HTR-8/SVneo (cell line): ENCODE data around the gene SERINC2.

Experiments
- DNase-seq: peaks from one replicate; pipeline ENCODE4 v3.0.0; 2011; ENCODE audit warnings: low spot score, mixed read lengths; ENCODE audit not compliant: insufficient read length
- FAIRE-seq: peaks from 2 replicates; lab custom pipeline; 2011; peaks lifted over from hg19 to GRCh38; lab: Jason Lieb, UNC

The SERINC2 gene

GRCh38 chr1:31412732-31413404 lies at the start of gene SERINC2:
TSS of gene SERINC2 (plus strand) at chr1:31413213. CDS start at chr1:31413266, 53 bp downstream.
- peak; percentile 32 for DNase-seq
- no peak for FAIRE-seq

- DNase-seq, result no peak
Measured at GRCh38 chr1:31364561-31365250, 48.3 kb upstream of the SERINC2 start.

GRCh38 chr1:31366796-31367195 lies 46.2 kb upstream of the SERINC2 start:
- DNase-seq (no peak), FAIRE-seq (no peak)

More at GRCh38 chr1:31364561-31365250, 48.3 kb upstream of the SERINC2 start:
- FAIRE-seq, result no peak

DNA sequence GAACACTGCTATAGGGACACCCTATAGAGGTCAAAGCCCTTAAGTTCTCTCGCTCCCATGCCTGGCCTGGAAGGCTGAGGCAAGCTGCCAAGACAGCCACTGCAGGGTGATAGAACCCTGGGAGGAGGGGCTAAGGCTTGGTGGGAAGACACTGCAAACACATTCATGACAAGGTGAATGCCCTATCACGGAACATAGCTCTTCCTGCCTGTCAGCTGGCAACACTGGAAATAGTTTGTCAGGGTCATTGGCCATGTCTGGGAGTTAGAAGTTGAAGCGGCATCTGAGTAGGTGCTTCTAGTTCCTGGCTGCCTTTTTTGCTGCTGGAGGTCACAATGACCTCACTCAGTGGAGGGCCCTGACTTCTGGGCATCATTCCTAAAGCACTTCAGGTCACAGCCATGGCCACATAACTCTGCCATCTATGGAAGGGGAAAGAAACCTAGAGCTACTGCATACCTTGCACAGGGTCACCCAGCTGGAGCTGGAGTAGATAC lies 44.4 kb upstream of the SERINC2 start:
- DNase-seq (no peak), FAIRE-seq (no peak)

DNA sequence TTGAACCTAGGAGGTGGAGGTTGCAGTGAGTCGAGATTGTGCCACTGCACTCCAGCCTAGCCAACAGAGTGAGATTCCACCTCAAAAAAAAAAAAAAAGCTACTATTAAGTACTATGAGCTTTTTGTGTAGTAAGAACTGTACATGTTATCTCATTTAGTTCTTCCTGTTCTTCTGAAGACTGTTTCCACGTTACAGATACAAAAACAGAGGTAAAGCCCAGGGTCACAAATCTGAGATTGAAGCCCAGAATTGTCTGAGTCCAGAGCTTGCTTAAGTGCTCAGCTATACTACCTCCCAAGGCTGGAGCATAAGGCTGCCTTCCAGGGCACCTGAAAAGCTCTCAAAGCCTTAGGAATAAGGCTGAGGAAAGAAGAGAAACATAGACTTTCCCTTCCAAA lies 43.0 kb upstream of the SERINC2 start:
- DNase-seq (no peak), FAIRE-seq (no peak)

GRCh38 chr1:31370565-31370964 lies 42.4 kb upstream of the SERINC2 start:
- no peak for DNase-seq
- FAIRE-seq, result no peak

DNA sequence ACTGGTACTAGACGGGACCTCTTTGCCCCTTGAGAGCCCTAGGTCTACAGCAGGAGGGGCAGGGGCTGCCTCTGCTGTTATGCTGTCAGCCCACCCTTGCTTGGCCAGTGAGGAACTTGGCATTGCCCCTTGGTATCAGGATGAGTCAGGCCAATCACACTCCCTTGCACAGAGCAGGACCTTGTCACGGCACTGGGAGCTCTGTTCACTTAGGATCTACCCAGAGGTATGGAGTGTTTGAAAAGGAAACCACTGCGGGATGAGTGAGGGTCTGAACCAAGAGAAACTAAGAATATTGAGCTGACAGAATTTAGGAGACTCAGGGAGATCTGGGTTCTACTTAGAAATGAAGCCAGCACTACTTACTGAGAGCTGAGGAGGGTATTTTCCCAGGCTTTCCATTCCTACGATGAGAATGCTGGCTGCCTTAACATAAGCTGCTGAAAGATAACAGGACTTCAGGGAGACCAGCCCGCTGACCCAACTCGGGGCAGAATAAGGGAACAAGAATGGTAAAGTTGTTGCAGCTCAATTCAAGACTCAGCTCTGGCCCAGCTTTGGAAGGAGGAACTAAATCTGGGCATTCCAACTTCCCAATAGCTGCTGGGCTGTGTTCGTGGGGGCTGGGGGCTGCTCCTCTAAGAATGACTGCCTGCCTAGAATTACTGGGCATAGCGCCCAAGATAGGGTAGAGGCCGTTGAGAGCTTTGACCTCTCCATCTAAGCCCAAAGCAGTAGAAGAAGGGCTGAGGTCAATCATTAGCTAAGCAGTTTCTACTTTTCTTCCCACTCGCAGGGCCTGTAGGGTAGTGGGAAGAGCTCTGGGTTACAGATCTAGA lies 41.7 kb upstream of the SERINC2 start:
- FAIRE-seq (no peak), DNase-seq (no peak)

- DNase-seq, result no peak
- FAIRE-seq, result no peak
Measured at GRCh38 chr1:31372051-31372450, 41.0 kb upstream of the SERINC2 start.

DNA sequence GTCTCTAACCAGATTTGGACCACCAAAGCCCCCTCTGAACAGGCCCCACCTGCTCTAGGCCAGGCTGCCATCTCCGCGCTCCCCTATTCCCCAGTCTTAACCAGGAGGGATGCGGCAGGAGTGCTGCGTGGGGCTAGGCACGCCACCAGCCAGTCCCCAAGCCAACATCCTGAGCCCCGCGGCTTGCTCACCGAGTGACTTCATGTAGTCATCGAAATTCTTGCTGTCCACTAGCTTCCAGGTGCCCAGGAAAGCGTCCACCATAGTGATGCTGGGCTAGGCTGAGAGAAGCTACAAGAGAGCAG lies 40.3 kb upstream of the SERINC2 start:
- DNase-seq (no peak), FAIRE-seq (no peak)

GRCh38 chr1:31373056-31373896 lies 39.7 kb upstream of the SERINC2 start, which contains the start of gene FABP3:
TSS of gene FABP3 (minus strand) at chr1:31373076. CDS start at chr1:31373014, 62 bp downstream.
- FAIRE-seq, result peak; percentile 33
- DNase-seq, result peak; percentile 75

GRCh38 chr1:31373897-31374486 lies 39.0 kb upstream of the SERINC2 start:
- no peak for DNase-seq
- no peak for FAIRE-seq

GRCh38 chr1:31374511-31375196 lies 38.4 kb upstream of the SERINC2 start:
- no peak for FAIRE-seq
- DNase-seq, result no peak

DNA sequence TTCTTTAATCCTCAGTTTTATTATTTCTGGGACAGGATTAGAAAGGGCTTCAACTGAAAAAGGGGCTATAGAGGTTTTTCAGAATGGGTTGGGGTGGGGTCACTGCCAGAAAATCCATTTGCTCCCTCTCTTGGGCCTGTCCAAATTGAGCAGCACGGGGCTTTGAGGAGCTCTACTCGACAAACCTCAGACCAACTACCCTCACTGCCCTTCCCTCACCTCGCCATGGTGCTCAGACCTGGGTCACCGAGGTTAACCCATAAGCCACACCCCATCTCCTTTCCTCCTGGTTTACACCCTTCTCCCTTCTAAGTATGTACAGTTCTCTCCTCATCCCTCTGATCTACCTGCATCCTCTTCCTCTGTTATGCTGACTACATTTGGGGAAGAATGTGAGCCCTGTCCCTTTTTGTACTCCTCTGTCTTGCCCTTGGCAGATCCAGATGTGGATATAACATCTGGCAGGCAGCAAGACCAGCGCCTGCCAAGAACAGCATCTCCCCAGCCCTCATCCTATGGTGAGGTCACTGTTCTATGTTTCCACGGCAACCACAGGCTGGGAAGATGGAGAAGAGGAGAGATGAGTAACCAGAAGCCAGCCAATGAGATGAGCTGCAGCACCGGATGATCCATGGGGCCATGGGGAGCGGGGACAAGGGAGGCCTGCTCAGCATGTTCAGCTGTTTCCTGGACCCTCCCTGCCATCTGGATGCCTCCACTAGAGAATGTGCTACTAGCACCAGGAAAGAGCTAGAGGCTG lies 36.5 kb upstream of the SERINC2 start:
- no peak for FAIRE-seq

GRCh38 chr1:31377364-31377863 lies 35.6 kb upstream of the SERINC2 start:
- DNase-seq (no peak), FAIRE-seq (no peak)

More for the DNA sequence above, 36.5 kb upstream of the SERINC2 start:
- DNase-seq, result peak; percentile 25

DNA sequence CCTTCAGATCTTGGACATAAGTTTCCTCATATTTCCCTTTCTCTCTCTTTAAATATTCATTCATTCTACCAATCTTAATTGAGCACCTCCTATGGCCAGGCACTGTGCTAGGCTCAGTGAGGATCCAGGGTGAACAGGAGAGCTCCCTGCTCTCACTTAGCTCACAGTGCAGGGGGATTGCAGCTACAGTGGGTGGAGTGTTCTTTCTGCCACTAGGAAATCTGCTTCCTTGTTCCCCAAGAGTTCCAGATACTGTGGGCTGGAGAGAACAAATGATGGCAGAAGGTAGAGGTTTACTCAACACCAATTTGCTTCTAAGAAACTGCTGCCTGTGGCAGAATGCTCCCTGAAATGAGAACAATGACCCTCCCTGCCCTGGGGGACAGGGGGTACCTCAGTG lies 35.0 kb upstream of the SERINC2 start:
- FAIRE-seq (no peak), DNase-seq (no peak)

- DNase-seq (no peak), FAIRE-seq (no peak)
Measured at GRCh38 chr1:31380181-31380580, 32.8 kb upstream of the SERINC2 start.

DNA sequence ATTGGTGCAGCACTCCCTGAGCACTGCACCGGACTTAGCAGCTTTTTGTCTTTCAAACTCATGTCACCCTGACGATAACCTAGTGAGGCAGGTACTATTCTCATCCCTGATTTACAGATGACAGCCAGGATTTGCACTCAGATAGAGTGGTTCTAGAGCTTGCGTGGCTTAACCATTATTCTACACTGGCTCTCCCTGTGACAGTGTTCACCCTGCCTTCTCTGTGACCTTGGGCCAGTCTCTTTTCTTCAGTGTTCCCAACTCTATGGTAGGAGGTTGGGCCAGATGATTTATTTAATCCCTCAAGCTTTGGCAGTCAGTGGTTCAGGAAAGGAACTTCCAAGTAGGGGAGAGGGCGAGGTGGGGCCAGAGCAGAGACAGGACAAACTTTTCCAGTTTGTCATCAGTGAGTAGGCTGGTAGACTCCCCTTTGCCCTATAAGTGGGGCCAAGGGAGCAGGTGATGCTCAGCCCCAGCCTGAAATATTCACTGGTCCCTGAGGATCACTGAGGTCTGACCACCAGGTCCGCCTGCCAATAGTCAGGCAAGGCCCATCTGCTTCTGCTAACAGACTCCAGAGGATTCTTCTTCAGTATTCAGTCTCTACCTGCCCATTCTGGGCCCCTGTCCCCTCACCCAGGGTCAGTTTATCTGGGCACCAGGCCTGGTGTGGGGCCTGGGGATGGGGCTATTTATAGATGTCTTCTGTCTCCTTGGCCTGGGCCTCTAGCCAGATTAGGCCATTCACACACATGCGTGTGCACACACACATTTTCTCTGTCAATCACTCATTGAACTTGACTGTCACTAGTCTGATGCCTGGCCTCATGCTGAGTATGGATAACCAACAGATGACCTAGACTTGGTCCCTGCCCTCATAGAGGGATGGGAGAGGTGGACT lies 31.4 kb upstream of the SERINC2 start:
- DNase-seq (no peak), FAIRE-seq (no peak)
